Dedifferentiated amniotic fluid mesenchymal stem cell (primary cell): ENCODE measurements around the gene PDXDC1.
"Not testable (repeated sequence)": the region's sequence is repeated elsewhere in the genome, so short reads cannot be mapped to it uniquely, and the experiment has no call there.

Experiments used
- DNase-seq: peaks from one replicate; pipeline ENCODE4 v3.0.0-alpha.2; 2016; ENCODE audit errors: extremely low spot score

PDXDC1 gene

GRCh38 chr16:15163055-15163454 is 188.2 kb downstream of the PDXDC1 start:
- not testable (repeated sequence) for DNase-seq

GRCh38 chr16:15166177-15166576 is 191.4 kb downstream of the PDXDC1 start:
- DNase-seq: not testable (repeated sequence)

DNA sequence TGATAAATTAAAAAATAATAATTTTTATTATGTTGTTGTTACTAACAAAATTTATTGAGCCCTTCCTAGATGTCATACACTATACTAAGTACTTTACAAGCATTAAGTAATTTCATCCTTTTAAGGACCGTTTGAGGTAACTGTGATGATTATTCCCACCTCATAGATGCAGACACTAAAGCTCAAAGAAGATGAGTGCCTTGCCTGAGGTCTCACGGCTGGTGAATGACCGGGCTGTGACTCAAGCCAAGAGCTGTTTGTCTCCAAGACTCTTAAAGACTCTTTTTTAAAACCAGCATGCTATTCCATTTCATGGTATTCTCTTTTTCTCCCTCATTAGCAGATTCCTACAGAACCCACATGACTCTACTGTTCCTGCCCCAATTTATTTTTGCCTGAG is 193.5 kb downstream of the PDXDC1 start:
- DNase-seq: not testable (repeated sequence)

- not testable (repeated sequence) for DNase-seq
Observed at GRCh38 chr16:15168953-15169652, 194.3 kb downstream of the PDXDC1 start.

- DNase-seq: not testable (repeated sequence)
Observed at GRCh38 chr16:15179909-15180308, 205.1 kb downstream of the PDXDC1 start.

- DNase-seq: not testable (repeated sequence)
Observed at GRCh38 chr16:15180946-15181345, 206.1 kb downstream of the PDXDC1 start.

GRCh38 chr16:15184000-15184399 is 209.2 kb downstream of the PDXDC1 start:
- DNase-seq: not testable (repeated sequence)
